ENCODE results near the gene B4GALNT4.
A peak's percentile ranks its signal among the peaks of the same experiment; 100 is the strongest.
"Not testable (repeated sequence)": the region's sequence is repeated elsewhere in the genome, so short reads cannot be mapped to it uniquely, and the experiment has no call there.

The B4GALNT4 gene

GRCh38 chr11:369336-370018 is at the start of gene B4GALNT4:
Gene B4GALNT4 (plus strand): TSS chr11:369499. CDS start chr11:369804, 305 bp downstream.
- peak; percentile 61 for DNase-seq (ENCODE audit: low spot score)
- no peak for FAIRE-seq

GRCh38 chr11:319888-320273 is 49.4 kb upstream of the B4GALNT4 start:
- not testable (repeated sequence) for FAIRE-seq; DNase-seq (ENCODE audit: low spot score)

- DNase-seq (ENCODE audit: low spot score): no peak
- no peak for FAIRE-seq
Measured at GRCh38 chr11:324156-324555, 45.1 kb upstream of the B4GALNT4 start.

- DNase-seq (ENCODE audit: low spot score); FAIRE-seq: not testable (repeated sequence)
Measured at GRCh38 chr11:324593-325517, 44.4 kb upstream of the B4GALNT4 start.

- DNase-seq (ENCODE audit: low spot score) (no peak), FAIRE-seq (no peak)
Measured at GRCh38 chr11:325796-326591, 43.3 kb upstream of the B4GALNT4 start.

GRCh38 chr11:326592-326841 is 42.8 kb upstream of the B4GALNT4 start:
- DNase-seq (ENCODE audit: low spot score): no peak
- FAIRE-seq: no peak

- peak; percentile 13 for DNase-seq (ENCODE audit: low spot score)
Measured at GRCh38 chr11:326842-327580, 42.3 kb upstream of the B4GALNT4 start.

GRCh38 chr11:327581-327923 is 41.7 kb upstream of the B4GALNT4 start:
- DNase-seq (ENCODE audit: low spot score) (no peak), FAIRE-seq (no peak)

More at GRCh38 chr11:326842-327580, 42.3 kb upstream of the B4GALNT4 start:
- no peak for FAIRE-seq

GRCh38 chr11:328012-328411 is 41.3 kb upstream of the B4GALNT4 start:
- FAIRE-seq: no peak
- DNase-seq (ENCODE audit: low spot score): no peak

GRCh38 chr11:328516-329100 is 40.7 kb upstream of the B4GALNT4 start:
- FAIRE-seq; DNase-seq (ENCODE audit: low spot score): not testable (repeated sequence)

- FAIRE-seq (no peak), DNase-seq (ENCODE audit: low spot score) (no peak)
Measured at GRCh38 chr11:329886-330253, 39.4 kb upstream of the B4GALNT4 start.

- FAIRE-seq: no peak
- DNase-seq (ENCODE audit: low spot score): no peak
Measured at GRCh38 chr11:330307-330693, 39.0 kb upstream of the B4GALNT4 start.

GRCh38 chr11:330694-331357 is 38.5 kb upstream of the B4GALNT4 start:
- FAIRE-seq (no peak), DNase-seq (ENCODE audit: low spot score) (no peak)

GRCh38 chr11:331358-332060 is 37.8 kb upstream of the B4GALNT4 start:
- FAIRE-seq: no peak
- DNase-seq (ENCODE audit: low spot score): no peak

GRCh38 chr11:332651-333480 is 36.4 kb upstream of the B4GALNT4 start:
- FAIRE-seq (no peak), DNase-seq (ENCODE audit: low spot score) (no peak)

GRCh38 chr11:333616-334263 is 35.6 kb upstream of the B4GALNT4 start:
- not testable (repeated sequence) for FAIRE-seq

GRCh38 chr11:334264-334994 is 34.9 kb upstream of the B4GALNT4 start:
- FAIRE-seq: no peak

More at GRCh38 chr11:333616-334263, 35.6 kb upstream of the B4GALNT4 start:
- DNase-seq (ENCODE audit: low spot score): not testable (repeated sequence)

More at GRCh38 chr11:334264-334994, 34.9 kb upstream of the B4GALNT4 start:
- DNase-seq (ENCODE audit: low spot score): no peak

All from urothelium cell line (cell line).